HG03432 (cell line): ENCODE data around the gene DLG2.

Experiments
- ATAC-seq: cut with Tn5 transposase; IDR thresholded peaks from one replicate; pipeline ENCODE4 v1.9.1; 2021; ENCODE audit warnings: mild to moderate bottlenecking, moderate library complexity; ENCODE audit not compliant: unreplicated experiment

DLG2 gene

GRCh38 chr11:84541731-84542340 is 1085.3 kb downstream of the DLG2 start:
- no peak for ATAC-seq

DNA sequence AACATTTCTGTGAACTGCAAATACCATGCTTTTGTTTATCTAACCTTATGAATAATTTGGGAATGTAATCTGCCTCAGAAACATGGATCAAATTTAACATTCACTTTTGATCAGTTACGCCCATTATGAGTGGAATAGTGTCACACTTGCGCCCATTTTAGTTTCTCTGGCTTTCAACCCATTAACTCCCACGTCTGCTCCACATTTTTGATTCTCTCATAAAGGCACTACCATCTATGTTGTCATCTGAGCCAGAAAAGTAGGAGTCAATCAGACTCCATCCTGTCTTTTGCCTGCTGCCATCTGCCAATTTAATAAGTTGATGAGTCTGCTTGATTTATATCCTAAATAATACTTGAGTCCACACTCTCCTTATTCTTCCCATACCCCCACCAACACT is 1090.7 kb downstream of the DLG2 start:
- no peak for ATAC-seq

- ATAC-seq: no peak
Observed at GRCh38 chr11:84532364-84532763, 1094.8 kb downstream of the DLG2 start.

DNA sequence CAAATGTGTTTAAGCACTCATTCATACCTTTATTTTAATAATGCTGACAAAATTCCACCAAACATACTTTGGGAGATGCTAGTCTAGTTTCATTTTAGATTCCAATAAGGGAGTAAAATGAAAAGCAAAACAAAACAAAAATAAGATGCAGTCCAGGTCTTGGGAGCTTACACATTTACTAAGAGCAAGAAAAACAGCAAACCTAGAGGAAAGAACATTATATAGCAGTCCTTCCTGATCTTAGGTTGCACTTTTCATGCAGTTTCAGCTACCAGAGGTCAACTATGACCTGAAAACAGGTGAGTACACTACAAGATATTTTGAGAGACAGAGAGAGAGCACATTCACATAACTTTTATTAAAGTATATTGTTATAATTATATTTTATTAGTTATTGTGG is 1100.9 kb downstream of the DLG2 start:
- no peak for ATAC-seq

- ATAC-seq: no peak
Observed at GRCh38 chr11:84524422-84525051, 1102.6 kb downstream of the DLG2 start.

GRCh38 chr11:84522331-84522730 is 1104.8 kb downstream of the DLG2 start:
- ATAC-seq: no peak

DNA sequence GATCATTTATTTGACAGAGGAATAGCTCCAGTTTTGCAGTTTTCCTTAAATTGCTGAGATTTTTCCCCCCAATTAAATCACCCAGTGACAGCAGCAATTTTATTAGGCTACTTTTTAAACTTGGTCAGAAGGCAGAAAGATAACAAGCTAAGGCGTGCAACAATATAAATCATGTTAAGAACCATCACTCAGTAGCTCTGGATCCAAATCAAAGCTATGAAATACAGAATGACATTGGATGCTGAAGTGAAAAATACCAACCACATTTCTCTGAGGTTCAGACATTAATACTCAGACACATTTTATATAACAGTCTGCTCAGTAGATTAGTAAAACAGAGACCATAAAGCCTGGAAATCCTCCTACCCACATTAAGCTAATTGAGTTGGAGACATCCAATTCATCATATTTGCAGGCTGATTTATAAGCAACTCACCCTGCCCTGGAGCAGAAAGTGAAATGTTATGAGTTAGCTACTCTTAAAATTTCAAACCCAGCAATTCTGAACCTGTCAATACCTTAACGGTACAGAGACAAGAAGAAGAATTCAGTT is 1108.4 kb downstream of the DLG2 start:
- ATAC-seq: no peak

- ATAC-seq: no peak
Observed at GRCh38 chr11:84514436-84514835, 1112.7 kb downstream of the DLG2 start.

DNA sequence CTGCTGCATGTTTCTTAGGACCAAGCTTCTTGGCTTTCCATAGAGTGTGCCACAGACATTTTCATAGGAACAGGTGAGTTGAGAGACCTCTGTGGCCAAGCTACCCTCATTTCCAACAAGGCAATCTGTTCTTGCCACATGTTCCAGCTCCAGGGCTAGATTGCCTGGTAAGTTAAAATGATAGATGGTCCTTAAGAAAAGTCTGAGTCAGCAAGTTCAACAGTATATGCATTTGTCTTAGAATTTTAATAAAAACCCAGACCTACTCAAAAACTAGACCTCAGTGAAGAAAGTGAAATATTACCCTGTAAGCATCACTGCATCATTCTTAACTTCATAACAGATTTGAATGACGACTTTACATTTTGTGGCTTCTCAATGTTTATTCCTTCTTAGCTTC is 1123.6 kb downstream of the DLG2 start:
- ATAC-seq: no peak

GRCh38 chr11:84501750-84502149 is 1125.4 kb downstream of the DLG2 start:
- no peak for ATAC-seq

- no peak for ATAC-seq
Observed at GRCh38 chr11:84497981-84498411, 1129.1 kb downstream of the DLG2 start.

GRCh38 chr11:84497181-84497580 is 1130.0 kb downstream of the DLG2 start:
- no peak for ATAC-seq

DNA sequence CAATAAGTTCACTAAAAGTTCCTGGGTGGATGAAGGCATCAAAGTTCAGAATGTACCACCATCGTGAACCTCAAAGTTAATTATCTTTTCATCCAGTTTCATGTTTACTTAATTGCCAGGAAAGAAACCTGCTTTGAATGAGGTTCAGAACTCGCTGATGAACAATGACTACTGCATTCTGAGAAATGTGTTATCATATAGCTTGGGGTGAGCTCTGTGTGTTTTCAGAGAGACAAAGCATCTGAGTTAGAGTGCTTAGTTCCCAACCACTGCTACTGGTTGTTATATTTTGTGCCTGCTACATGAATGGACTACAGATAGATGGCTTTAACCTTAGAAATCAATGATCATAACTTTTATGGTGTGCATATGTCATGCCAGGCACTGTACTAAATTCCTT is 1131.0 kb downstream of the DLG2 start:
- ATAC-seq: no peak

DNA sequence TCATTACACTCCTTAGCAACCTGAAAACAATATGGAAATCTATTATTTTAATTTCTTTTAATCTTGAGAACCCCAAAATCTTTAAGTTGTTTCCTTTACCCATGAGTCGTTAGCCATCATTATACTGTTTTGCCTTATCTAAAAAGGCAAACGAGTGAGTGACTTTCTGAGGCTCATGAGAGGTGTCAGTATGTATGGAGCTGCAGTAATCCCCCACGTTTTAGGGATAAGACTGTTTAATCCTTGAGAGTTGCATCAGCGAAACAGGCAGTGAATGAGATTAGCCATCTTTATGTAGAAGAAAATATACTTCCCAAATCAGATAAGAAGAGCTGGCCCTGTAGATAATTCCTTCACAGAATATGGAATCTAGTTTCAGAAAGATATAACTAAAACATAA is 1147.0 kb downstream of the DLG2 start:
- ATAC-seq: no peak

DNA sequence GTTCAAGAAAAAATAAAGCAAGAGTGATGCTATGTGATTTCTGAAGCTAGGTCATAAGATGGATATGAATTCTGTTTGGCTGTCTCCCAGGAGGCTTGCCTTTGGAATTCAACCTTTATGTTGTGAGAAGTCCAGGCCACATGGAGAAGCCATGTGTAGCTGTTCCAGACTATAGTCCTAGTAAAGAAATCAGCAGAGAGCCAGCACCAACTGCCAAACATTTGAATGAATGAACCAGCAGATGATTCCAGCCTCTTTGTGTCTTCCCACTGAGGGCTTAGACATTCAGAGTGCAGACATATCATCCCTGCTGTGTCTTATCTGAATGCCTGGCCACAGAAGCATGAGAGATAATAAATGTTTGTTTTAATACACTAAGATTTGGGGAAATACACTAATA is 1150.6 kb downstream of the DLG2 start:
- ATAC-seq: no peak

- ATAC-seq: no peak
Observed at GRCh38 chr11:84471501-84471900, 1155.6 kb downstream of the DLG2 start.

DNA sequence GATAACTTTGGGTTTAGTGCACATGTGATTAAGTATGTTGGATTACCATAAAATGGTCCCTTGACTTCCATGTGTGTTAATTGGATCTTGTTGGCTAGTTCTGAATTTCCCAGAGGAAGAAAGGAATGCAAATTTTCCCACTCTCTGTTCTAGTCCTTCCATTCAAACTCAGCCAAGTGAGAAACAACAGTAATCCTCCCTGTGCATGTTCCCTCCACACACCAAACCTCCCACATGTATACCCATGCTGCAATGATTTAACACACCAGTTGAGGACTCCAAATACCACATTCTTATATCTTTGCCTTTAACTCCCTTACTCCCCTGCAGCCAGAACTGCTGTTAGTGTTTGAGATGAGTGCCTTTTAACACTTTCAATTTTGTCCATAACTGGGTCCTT is 1158.9 kb downstream of the DLG2 start:
- ATAC-seq: no peak

GRCh38 chr11:84465040-84465439 is 1162.1 kb downstream of the DLG2 start:
- ATAC-seq: no peak

DNA sequence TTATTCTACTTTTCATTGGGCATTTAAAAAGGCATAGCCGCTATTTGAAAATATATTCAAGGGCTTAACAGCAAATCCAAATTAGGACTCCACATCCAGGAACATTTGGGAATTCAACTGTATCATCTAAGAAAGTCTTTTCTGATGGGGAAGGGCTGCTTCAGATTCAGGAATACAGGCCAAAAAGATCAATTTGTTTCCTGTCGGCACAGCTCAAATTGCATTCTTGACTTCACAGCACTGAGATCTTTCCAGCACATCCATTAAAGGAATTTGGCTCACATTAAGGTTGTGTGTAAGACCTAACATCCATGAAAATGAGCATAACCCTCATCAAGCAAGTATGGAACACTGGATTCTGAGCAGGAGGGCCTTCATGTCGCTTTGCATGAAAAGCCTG is 1171.5 kb downstream of the DLG2 start:
- no peak for ATAC-seq

GRCh38 chr11:84452211-84452610 is 1174.9 kb downstream of the DLG2 start:
- no peak for ATAC-seq

GRCh38 chr11:84438565-84438964 is 1188.6 kb downstream of the DLG2 start:
- ATAC-seq: no peak

- ATAC-seq: peak; percentile 95
Observed at GRCh38 chr11:84437071-84437980, 1189.8 kb downstream of the DLG2 start.
